ENCODE results near the gene TCF12. TPM values are rescaled to one million over a fixed set of nuclear protein-coding genes. Genes with fewer than 3 reads are reported as not detected.

TCF12 gene
- total RNA-seq, 1 donor from 2014 or later: 106 TPM

- peaks cover 25% of the 10 kb centered on the region for H3K36me3 Mint-ChIP-seq (ENCODE audit: low read depth)
- H3K4me1 Mint-ChIP-seq (ENCODE audit: low read depth): peaks cover 35% of the 10 kb centered on the region
- no peak overlapping the region for H3K27ac Mint-ChIP-seq (ENCODE audit: unreplicated experiment)
- TF ChIP-seq CTCF (IDR thresholded peaks at IDR 0.05): no peak
- no peaks in the 10 kb centered on the region for H3K27me3 Mint-ChIP-seq (ENCODE audit: low read depth)
- DNase-seq (ENCODE audit: low spot score): no peak
- no peak overlapping the region for H3K4me3 Mint-ChIP-seq (ENCODE audit: unreplicated experiment)
- H3K9me3 Mint-ChIP-seq (ENCODE audit: low read depth): no peaks in the 10 kb centered on the region
Observed at GRCh38 chr15:57234156-57234555, 315.7 kb downstream of the TCF12 start.

- Mint-ChIP-seq H3K36me3 (ENCODE audit: low read depth) (peaks cover 25% of the 10 kb centered on the region), H3K9me3 (ENCODE audit: low read depth) (no peaks in the 10 kb centered on the region), H3K27me3 (ENCODE audit: low read depth) (no peaks in the 10 kb centered on the region), H3K27ac (ENCODE audit: unreplicated experiment) (peak overlapping the region; percentile 94), H3K4me3 (ENCODE audit: unreplicated experiment) (no peak overlapping the region), H3K4me1 (ENCODE audit: low read depth) (peaks cover 35% of the 10 kb centered on the region)
- DNase-seq (ENCODE audit: low spot score): no peak
- no peak for TF ChIP-seq CTCF (IDR thresholded peaks at IDR 0.05)
Observed at GRCh38 chr15:57235186-57235585, 316.7 kb downstream of the TCF12 start.

- peaks cover 35% of the 10 kb centered on the region for H3K4me1 Mint-ChIP-seq (ENCODE audit: low read depth)
Observed at GRCh38 chr15:57235873-57236272, 317.4 kb downstream of the TCF12 start.

GRCh38 chr15:57236561-57237300 lies 318.3 kb downstream of the TCF12 start:
- no peak for TF ChIP-seq CTCF (IDR thresholded peaks at IDR 0.05)
- peak overlapping the region; percentile 94 for H3K27ac Mint-ChIP-seq (ENCODE audit: unreplicated experiment)
- H3K9me3 Mint-ChIP-seq (ENCODE audit: low read depth): no peaks in the 10 kb centered on the region
- DNase-seq (ENCODE audit: low spot score): no peak
- H3K36me3 Mint-ChIP-seq (ENCODE audit: low read depth): peaks cover 25% of the 10 kb centered on the region
- no peak overlapping the region for H3K4me3 Mint-ChIP-seq (ENCODE audit: unreplicated experiment)
- H3K27me3 Mint-ChIP-seq (ENCODE audit: low read depth): no peaks in the 10 kb centered on the region
- peaks cover 35% of the 10 kb centered on the region for H3K4me1 Mint-ChIP-seq (ENCODE audit: low read depth)

More at GRCh38 chr15:57235873-57236272, 317.4 kb downstream of the TCF12 start:
- Mint-ChIP-seq H3K27me3 (ENCODE audit: low read depth) (no peaks in the 10 kb centered on the region), H3K36me3 (ENCODE audit: low read depth) (peaks cover 25% of the 10 kb centered on the region), H3K4me3 (ENCODE audit: unreplicated experiment) (peak overlapping the region; percentile 15), H3K27ac (ENCODE audit: unreplicated experiment) (peak overlapping the region; percentile 94), H3K9me3 (ENCODE audit: low read depth) (no peaks in the 10 kb centered on the region)
- no peak for DNase-seq (ENCODE audit: low spot score)
- no peak for TF ChIP-seq CTCF (IDR thresholded peaks at IDR 0.05)

- Mint-ChIP-seq H3K36me3 (ENCODE audit: low read depth) (peaks cover 25% of the 10 kb centered on the region), H3K4me3 (ENCODE audit: unreplicated experiment) (no peak overlapping the region), H3K27me3 (ENCODE audit: low read depth) (no peaks in the 10 kb centered on the region), H3K9me3 (ENCODE audit: low read depth) (no peaks in the 10 kb centered on the region), H3K27ac (ENCODE audit: unreplicated experiment) (peak overlapping the region; percentile 94), H3K4me1 (ENCODE audit: low read depth) (peaks cover 35% of the 10 kb centered on the region)
- no peak for DNase-seq (ENCODE audit: low spot score)
- no peak for TF ChIP-seq CTCF (IDR thresholded peaks at IDR 0.05)
Observed at GRCh38 chr15:57237301-57237642, 318.8 kb downstream of the TCF12 start.

Data from chondrocyte (in vitro differentiated cells).